ENCODE measurements around the gene SHISA5. TPM values are rescaled to one million over a fixed set of nuclear protein-coding genes. Genes with fewer than 3 reads are reported as not detected.
A peak's percentile ranks its signal among the peaks of the same experiment; 100 is the strongest.

The SHISA5 gene
- total RNA-seq, 1 experiment from 2014 or later, result 137 TPM

DNA sequence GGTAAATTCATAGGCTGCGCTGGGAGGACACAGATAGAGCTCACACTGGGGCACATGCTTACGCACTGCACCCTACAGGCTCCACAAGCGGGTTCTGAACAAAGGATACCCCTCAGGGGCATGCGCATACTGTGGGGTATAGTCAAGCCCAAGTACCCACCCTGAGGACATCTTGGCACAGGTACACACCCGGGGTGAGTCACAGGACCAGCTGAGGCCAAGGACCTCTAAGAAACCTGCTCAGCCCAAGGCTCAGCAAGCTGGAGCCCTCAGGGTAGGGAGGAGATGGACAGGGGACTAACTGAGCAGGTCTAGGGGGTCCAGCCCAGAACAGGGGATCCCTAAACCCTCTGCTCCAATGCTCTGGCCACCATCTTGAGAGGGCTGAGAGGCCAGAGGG is 3.3 kb downstream of the SHISA5 start:
- POLR2A ChIA-PET, result no interaction called here
- Mint-ChIP-seq H3K36me3 (peaks cover 18% of the 10 kb centered on the region), H3K27ac (peak overlapping the region; percentile 80; the same call in 1 of the 2 replicates), H3K4me1 (peaks cover 23% of the 10 kb centered on the region), H3K27me3 (ENCODE audit: low read depth) (no peaks in the 10 kb centered on the region; the same call in 1 of the 2 replicates), H3K9me3 (peaks cover 7% of the 10 kb centered on the region), H3K4me3 (no peak overlapping the region)
- no peak for DNase-seq (ENCODE audit: low spot score)
- no peak for ATAC-seq
- TF ChIP-seq TP53 (CRISPR knock-in tag; IDR thresholded peaks at IDR 0.05) (no peak), TEAD1 (CRISPR knock-in tag; IDR thresholded peaks at IDR 0.05) (no peak)
- TF ChIP-seq, protein P1, sequence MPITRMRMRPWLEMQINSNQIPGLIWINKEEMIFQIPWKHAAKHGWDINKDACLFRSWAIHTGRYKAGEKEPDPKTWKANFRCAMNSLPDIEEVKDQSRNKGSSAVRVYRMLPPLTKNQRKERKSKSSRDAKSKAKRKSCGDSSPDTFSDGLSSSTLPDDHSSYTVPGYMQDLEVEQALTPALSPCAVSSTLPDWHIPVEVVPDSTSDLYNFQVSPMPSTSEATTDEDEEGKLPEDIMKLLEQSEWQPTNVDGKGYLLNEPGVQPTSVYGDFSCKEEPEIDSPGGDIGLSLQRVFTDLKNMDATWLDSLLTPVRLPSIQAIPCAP (CRISPR knock-in tag; IDR thresholded peaks at IDR 0.05), result no peak
- CTCF ChIA-PET, result interaction anchor here (1.0 to 1.9 kb wide), 3 partner anchors 27 to 57 kb away, joined by 3 to 5 read pairs (median 3); no protein-coding TSS in a partner anchor

DNA sequence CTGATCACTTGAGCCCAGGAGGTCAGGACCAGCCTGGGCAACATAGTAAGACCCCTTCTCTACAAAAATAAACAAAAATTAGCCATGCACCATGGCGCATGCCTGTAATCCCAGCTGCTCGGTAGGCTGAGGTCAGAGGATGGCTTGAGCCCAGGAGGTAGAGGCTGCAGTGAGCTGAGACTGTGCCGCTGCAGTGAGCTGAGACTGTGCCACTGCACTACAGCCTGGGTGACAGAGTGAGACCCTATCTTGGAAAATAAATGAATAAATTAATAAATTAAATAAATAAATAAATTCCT is 10.8 kb downstream of the SHISA5 start:
- ChIA-PET POLR2A (interaction anchor here (0.7 kb wide), 1 partner anchor 1524 kb away, joined by 8 read pairs; no protein-coding TSS in a partner anchor), CTCF (interaction anchor here (1.1 to 1.9 kb wide), 2 partner anchors 56 to 57 kb away, joined by 4 to 6 read pairs; no protein-coding TSS in a partner anchor)
- no peak for DNase-seq (ENCODE audit: low spot score)
- TF ChIP-seq ZNF121 (CRISPR knock-in tag; IDR thresholded peaks at IDR 0.05), result peak; percentile 79; the same call in 1 of the 2 replicates
- TF ChIP-seq, protein P2, sequence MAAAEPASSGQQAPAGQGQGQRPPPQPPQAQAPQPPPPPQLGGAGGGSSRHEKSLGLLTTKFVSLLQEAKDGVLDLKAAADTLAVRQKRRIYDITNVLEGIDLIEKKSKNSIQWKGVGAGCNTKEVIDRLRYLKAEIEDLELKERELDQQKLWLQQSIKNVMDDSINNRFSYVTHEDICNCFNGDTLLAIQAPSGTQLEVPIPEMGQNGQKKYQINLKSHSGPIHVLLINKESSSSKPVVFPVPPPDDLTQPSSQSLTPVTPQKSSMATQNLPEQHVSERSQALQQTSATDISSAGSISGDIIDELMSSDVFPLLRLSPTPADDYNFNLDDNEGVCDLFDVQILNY (CRISPR knock-in tag; IDR thresholded peaks at IDR 0.05), result no peak
- Mint-ChIP-seq H3K4me1 (peaks cover 22% of the 10 kb centered on the region), H3K9me3 (peaks cover 2% of the 10 kb centered on the region), H3K36me3 (peaks cover 21% of the 10 kb centered on the region), H3K4me3 (no peak overlapping the region), H3K27ac (no peak overlapping the region), H3K27me3 (ENCODE audit: low read depth) (no peaks in the 10 kb centered on the region)
- ATAC-seq, result no peak

DNA sequence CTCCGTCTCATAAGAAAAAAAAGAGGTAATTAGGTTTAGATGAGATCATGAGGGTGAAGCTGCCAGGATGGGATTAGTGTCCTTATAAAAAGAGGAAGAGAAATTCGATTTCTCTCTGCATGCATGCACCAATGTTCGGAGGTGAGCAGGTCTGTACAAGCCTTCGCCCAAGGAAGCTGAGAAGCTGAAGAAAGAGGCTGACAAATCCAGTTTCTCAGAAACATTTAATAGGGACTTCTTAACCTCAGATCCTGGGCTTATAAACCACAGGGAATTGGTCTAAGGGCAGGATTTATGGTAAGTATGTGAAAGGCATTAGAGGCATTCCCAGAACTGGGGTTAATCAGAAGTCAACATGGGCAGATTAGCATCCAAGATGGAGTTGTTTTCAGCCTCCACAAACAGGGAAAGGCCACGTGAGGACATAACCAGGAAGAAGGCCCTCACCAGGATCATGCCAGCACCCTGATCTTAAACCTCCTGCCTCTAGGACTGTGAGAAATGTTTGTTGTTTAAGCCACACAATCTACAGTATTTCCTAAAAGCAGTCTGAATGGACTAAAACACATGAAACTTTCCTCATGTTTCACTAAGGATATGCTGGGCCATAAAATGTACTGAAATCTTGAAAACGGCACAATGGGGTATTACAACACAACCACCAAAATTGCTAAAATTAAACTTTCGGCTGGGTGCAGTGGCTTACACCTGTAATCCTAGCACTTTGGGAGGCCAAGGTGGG is 11.3 kb downstream of the SHISA5 start:
- Mint-ChIP-seq H3K36me3 (peaks cover 21% of the 10 kb centered on the region), H3K9me3 (0 out of 2 replicates have a peak, but pooled peaks cover 3% of the 10 kb centered on the region), H3K27ac (no peak overlapping the region), H3K4me3 (no peak overlapping the region), H3K27me3 (ENCODE audit: low read depth) (no peaks in the 10 kb centered on the region), H3K4me1 (peaks cover 22% of the 10 kb centered on the region)
- POLR2A ChIA-PET, result no interaction called here
- DNase-seq (ENCODE audit: low spot score) (no peak), ATAC-seq (no peak)
- CTCF ChIA-PET, result interaction anchor here (0.6 to 1.9 kb wide), 2 partner anchors 20 to 56 kb away, joined by 3 to 6 read pairs; no protein-coding TSS in a partner anchor
- TF ChIP-seq, protein P3, sequence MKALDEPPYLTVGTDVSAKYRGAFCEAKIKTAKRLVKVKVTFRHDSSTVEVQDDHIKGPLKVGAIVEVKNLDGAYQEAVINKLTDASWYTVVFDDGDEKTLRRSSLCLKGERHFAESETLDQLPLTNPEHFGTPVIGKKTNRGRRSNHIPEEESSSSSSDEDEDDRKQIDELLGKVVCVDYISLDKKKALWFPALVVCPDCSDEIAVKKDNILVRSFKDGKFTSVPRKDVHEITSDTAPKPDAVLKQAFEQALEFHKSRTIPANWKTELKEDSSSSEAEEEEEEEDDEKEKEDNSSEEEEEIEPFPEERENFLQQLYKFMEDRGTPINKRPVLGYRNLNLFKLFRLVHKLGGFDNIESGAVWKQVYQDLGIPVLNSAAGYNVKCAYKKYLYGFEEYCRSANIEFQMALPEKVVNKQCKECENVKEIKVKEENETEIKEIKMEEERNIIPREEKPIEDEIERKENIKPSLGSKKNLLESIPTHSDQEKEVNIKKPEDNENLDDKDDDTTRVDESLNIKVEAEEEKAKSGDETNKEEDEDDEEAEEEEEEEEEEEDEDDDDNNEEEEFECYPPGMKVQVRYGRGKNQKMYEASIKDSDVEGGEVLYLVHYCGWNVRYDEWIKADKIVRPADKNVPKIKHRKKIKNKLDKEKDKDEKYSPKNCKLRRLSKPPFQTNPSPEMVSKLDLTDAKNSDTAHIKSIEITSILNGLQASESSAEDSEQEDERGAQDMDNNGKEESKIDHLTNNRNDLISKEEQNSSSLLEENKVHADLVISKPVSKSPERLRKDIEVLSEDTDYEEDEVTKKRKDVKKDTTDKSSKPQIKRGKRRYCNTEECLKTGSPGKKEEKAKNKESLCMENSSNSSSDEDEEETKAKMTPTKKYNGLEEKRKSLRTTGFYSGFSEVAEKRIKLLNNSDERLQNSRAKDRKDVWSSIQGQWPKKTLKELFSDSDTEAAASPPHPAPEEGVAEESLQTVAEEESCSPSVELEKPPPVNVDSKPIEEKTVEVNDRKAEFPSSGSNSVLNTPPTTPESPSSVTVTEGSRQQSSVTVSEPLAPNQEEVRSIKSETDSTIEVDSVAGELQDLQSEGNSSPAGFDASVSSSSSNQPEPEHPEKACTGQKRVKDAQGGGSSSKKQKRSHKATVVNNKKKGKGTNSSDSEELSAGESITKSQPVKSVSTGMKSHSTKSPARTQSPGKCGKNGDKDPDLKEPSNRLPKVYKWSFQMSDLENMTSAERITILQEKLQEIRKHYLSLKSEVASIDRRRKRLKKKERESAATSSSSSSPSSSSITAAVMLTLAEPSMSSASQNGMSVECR (CRISPR knock-in tag; IDR thresholded peaks at IDR 0.05; ENCODE audit: borderline replicate concordance), result no peak
- TF ChIP-seq MYBL2 (CRISPR knock-in tag; IDR thresholded peaks at IDR 0.05) (no peak), ZNF423 (CRISPR knock-in tag; IDR thresholded peaks at IDR 0.05) (no peak), ZNF416 (CRISPR knock-in tag; IDR thresholded peaks at IDR 0.05) (no peak), JUN (CRISPR knock-in tag; IDR thresholded peaks at IDR 0.05) (no peak), FOXK1 (CRISPR knock-in tag; IDR thresholded peaks at IDR 0.05) (no peak), RELA (CRISPR knock-in tag; IDR thresholded peaks at IDR 0.05; ENCODE audit: borderline replicate concordance) (no peak), ZNF138 (CRISPR knock-in tag; conservative IDR thresholded peaks at IDR 0.05) (no peak), TP53 (CRISPR knock-in tag; IDR thresholded peaks at IDR 0.05) (no peak), SP1 (CRISPR knock-in tag; conservative IDR thresholded peaks at IDR 0.05) (no peak), IRF2 (CRISPR knock-in tag; IDR thresholded peaks at IDR 0.05; ENCODE audit: borderline replicate concordance, low read depth) (no peak)
- TF ChIP-seq, protein P4, sequence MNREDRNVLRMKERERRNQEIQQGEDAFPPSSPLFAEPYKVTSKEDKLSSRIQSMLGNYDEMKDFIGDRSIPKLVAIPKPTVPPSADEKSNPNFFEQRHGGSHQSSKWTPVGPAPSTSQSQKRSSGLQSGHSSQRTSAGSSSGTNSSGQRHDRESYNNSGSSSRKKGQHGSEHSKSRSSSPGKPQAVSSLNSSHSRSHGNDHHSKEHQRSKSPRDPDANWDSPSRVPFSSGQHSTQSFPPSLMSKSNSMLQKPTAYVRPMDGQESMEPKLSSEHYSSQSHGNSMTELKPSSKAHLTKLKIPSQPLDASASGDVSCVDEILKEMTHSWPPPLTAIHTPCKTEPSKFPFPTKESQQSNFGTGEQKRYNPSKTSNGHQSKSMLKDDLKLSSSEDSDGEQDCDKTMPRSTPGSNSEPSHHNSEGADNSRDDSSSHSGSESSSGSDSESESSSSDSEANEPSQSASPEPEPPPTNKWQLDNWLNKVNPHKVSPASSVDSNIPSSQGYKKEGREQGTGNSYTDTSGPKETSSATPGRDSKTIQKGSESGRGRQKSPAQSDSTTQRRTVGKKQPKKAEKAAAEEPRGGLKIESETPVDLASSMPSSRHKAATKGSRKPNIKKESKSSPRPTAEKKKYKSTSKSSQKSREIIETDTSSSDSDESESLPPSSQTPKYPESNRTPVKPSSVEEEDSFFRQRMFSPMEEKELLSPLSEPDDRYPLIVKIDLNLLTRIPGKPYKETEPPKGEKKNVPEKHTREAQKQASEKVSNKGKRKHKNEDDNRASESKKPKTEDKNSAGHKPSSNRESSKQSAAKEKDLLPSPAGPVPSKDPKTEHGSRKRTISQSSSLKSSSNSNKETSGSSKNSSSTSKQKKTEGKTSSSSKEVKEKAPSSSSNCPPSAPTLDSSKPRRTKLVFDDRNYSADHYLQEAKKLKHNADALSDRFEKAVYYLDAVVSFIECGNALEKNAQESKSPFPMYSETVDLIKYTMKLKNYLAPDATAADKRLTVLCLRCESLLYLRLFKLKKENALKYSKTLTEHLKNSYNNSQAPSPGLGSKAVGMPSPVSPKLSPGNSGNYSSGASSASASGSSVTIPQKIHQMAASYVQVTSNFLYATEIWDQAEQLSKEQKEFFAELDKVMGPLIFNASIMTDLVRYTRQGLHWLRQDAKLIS (CRISPR knock-in tag; IDR thresholded peaks at IDR 0.05; ENCODE audit: borderline replicate concordance), result no peak
- TF ChIP-seq, protein P5, sequence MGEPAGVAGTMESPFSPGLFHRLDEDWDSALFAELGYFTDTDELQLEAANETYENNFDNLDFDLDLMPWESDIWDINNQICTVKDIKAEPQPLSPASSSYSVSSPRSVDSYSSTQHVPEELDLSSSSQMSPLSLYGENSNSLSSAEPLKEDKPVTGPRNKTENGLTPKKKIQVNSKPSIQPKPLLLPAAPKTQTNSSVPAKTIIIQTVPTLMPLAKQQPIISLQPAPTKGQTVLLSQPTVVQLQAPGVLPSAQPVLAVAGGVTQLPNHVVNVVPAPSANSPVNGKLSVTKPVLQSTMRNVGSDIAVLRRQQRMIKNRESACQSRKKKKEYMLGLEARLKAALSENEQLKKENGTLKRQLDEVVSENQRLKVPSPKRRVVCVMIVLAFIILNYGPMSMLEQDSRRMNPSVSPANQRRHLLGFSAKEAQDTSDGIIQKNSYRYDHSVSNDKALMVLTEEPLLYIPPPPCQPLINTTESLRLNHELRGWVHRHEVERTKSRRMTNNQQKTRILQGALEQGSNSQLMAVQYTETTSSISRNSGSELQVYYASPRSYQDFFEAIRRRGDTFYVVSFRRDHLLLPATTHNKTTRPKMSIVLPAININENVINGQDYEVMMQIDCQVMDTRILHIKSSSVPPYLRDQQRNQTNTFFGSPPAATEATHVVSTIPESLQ (CRISPR knock-in tag; IDR thresholded peaks at IDR 0.05), result no peak
- TF ChIP-seq, protein P6, sequence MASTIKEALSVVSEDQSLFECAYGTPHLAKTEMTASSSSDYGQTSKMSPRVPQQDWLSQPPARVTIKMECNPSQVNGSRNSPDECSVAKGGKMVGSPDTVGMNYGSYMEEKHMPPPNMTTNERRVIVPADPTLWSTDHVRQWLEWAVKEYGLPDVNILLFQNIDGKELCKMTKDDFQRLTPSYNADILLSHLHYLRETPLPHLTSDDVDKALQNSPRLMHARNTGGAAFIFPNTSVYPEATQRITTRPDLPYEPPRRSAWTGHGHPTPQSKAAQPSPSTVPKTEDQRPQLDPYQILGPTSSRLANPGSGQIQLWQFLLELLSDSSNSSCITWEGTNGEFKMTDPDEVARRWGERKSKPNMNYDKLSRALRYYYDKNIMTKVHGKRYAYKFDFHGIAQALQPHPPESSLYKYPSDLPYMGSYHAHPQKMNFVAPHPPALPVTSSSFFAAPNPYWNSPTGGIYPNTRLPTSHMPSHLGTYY (CRISPR knock-in tag; IDR thresholded peaks at IDR 0.05), result no peak
